RPMI7951 (cell line): ENCODE measurements around the gene PCDHGA1. TPM values are rescaled to one million over a fixed set of nuclear protein-coding genes. Genes with fewer than 3 reads are reported as not detected.

ENCODE experiments used
- DNase-seq: peaks from one replicate; pipeline ENCODE4 v3.0.0-alpha.2; 2012; ENCODE audit warnings: low read depth
- total RNA-seq: library from RNA; depleted of rRNA; stranded (reverse); fragments of >200 nt; shearing (Covaris generic); gene quantifications from 2 replicates; pipeline ENCODE4 v1.2.3, GENCODE V29; 2014; rRNA removed

The PCDHGA1 gene
- total RNA-seq, 1 experiment from 2014 or later = 3.7 TPM

GRCh38 chr5:141529873-141530272 is 199.6 kb downstream of the PCDHGA1 start:
- DNase-seq = no peak

GRCh38 chr5:141532726-141533125 is 202.4 kb downstream of the PCDHGA1 start:
- DNase-seq = no peak

GRCh38 chr5:141533897-141534296 is 203.6 kb downstream of the PCDHGA1 start:
- DNase-seq = no peak

- peak; percentile 48 for DNase-seq
These were observed 204.3 kb downstream of the PCDHGA1 start for GRCh38 chr5:141534492-141535213.

- DNase-seq = no peak
These were observed 212.7 kb downstream of the PCDHGA1 start for GRCh38 chr5:141543053-141543452.

- peak; percentile 40 for DNase-seq
These were observed 217.2 kb downstream of the PCDHGA1 start for GRCh38 chr5:141547488-141547887.

GRCh38 chr5:141547921-141548320 is 217.6 kb downstream of the PCDHGA1 start:
- no peak for DNase-seq

- peak; percentile 97 for DNase-seq
These were observed 227.4 kb downstream of the PCDHGA1 start for GRCh38 chr5:141557681-141558136.

- DNase-seq = no peak
These were observed 227.8 kb downstream of the PCDHGA1 start for GRCh38 chr5:141558150-141558549.

GRCh38 chr5:141559461-141559860 is 229.1 kb downstream of the PCDHGA1 start:
- DNase-seq = peak; percentile 31

GRCh38 chr5:141560151-141560550 is 229.8 kb downstream of the PCDHGA1 start:
- DNase-seq = no peak

- DNase-seq = peak; percentile 95
These were observed 230.6 kb downstream of the PCDHGA1 start for GRCh38 chr5:141560725-141561483.

Other genes starting within 250 kb of the PCDHGA1 start
- gene PCDHB2, start 235.9 kb upstream of the PCDHGA1 start, total RNA-seq = 0.88 and 0.96 TPM in 2 replicates
- 0.12 and 0.20 TPM in 2 replicates for gene PCDHB3, start 230.0 kb upstream of the PCDHGA1 start, total RNA-seq
- under 0.01 and 0.12 TPM in 2 replicates for gene PCDHB4, start 208.7 kb upstream of the PCDHGA1 start, total RNA-seq
- gene PCDHB5, start 195.3 kb upstream of the PCDHGA1 start, total RNA-seq = 0.59 and 0.60 TPM in 2 replicates
- gene PCDHB6, start 180.5 kb upstream of the PCDHGA1 start, total RNA-seq = 0.20 and 0.24 TPM in 2 replicates
- 0.39 and 0.48 TPM in 2 replicates for gene PCDHB7, start 157.9 kb upstream of the PCDHGA1 start, total RNA-seq
- 0.10 and 0.12 TPM in 2 replicates for gene PCDHB8, start 152.7 kb upstream of the PCDHGA1 start, total RNA-seq
- 2.0 and 2.1 TPM in 2 replicates for gene PCDHB16, start 148.1 kb upstream of the PCDHGA1 start, total RNA-seq
- 0.10 and 0.24 TPM in 2 replicates for gene PCDHB9, start 143.4 kb upstream of the PCDHGA1 start, total RNA-seq
- gene PCDHB10, start 138.2 kb upstream of the PCDHGA1 start, total RNA-seq = 0.60 and 0.78 TPM in 2 replicates
- 0.12 and 0.20 TPM in 2 replicates for gene PCDHB11, start 130.9 kb upstream of the PCDHGA1 start, total RNA-seq
- 0.36 and 0.88 TPM in 2 replicates for gene PCDHB12, start 121.8 kb upstream of the PCDHGA1 start, total RNA-seq
- gene PCDHB13, start 116.6 kb upstream of the PCDHGA1 start, total RNA-seq = 2.5 and 2.6 TPM in 2 replicates
- gene PCDHB14, start 107.2 kb upstream of the PCDHGA1 start, total RNA-seq = 0.72 and 0.88 TPM in 2 replicates
- gene PCDHB15, start 85.1 kb upstream of the PCDHGA1 start, total RNA-seq = 1.6 and 2.0 TPM in 2 replicates
- 0.48 TPM in 1 of 2 replicates, not detected in the other for gene SLC25A2, start 26.5 kb upstream of the PCDHGA1 start, total RNA-seq
- 36.0 and 50.9 TPM in 2 replicates for gene TAF7, start 9.7 kb upstream of the PCDHGA1 start, total RNA-seq
- 6.8 and 7.0 TPM in 2 replicates for gene PCDHGA2, start 8.2 kb downstream of the PCDHGA1 start, total RNA-seq
- gene PCDHGA3, start 13.3 kb downstream of the PCDHGA1 start, total RNA-seq = 0.12 and 0.39 TPM in 2 replicates
- 10.6 and 10.9 TPM in 2 replicates for gene PCDHGB1, start 19.6 kb downstream of the PCDHGA1 start, total RNA-seq
- 3.8 and 4.8 TPM in 2 replicates for gene PCDHGA4, start 24.5 kb downstream of the PCDHGA1 start, total RNA-seq
- 4.6 and 6.0 TPM in 2 replicates for gene PCDHGB2, start 29.5 kb downstream of the PCDHGA1 start, total RNA-seq
- gene PCDHGA5, start 33.6 kb downstream of the PCDHGA1 start, total RNA-seq = 1.5 and 1.8 TPM in 2 replicates
- 1.1 and 1.6 TPM in 2 replicates for gene PCDHGB3, start 39.7 kb downstream of the PCDHGA1 start, total RNA-seq
- gene PCDHGA6, start 43.4 kb downstream of the PCDHGA1 start, total RNA-seq = 1.3 and 1.8 TPM in 2 replicates
- 4.6 and 5.5 TPM in 2 replicates for gene PCDHGA7, start 52.2 kb downstream of the PCDHGA1 start, total RNA-seq
- gene PCDHGB4, start 57.2 kb downstream of the PCDHGA1 start, total RNA-seq = 12.0 and 12.7 TPM in 2 replicates
- gene PCDHGA8, start 62.1 kb downstream of the PCDHGA1 start, total RNA-seq = 1.6 and 1.9 TPM in 2 replicates
- 18.6 and 19.8 TPM in 2 replicates for gene PCDHGB5, start 67.4 kb downstream of the PCDHGA1 start, total RNA-seq
- gene PCDHGA9, start 72.3 kb downstream of the PCDHGA1 start, total RNA-seq = 0.88 and 1.1 TPM in 2 replicates
- 0.84 and 0.88 TPM in 2 replicates for gene PCDHGB6, start 77.5 kb downstream of the PCDHGA1 start, total RNA-seq
- 0.78 and 0.84 TPM in 2 replicates for gene PCDHGA10, start 82.5 kb downstream of the PCDHGA1 start, total RNA-seq
- 0.29 and 0.48 TPM in 2 replicates for gene PCDHGB7, start 87.2 kb downstream of the PCDHGA1 start, total RNA-seq
- gene PCDHGA11, start 90.5 kb downstream of the PCDHGA1 start, total RNA-seq = 7.0 and 8.1 TPM in 2 replicates
- 19.9 and 23.5 TPM in 2 replicates for gene PCDHGA12, start 100.0 kb downstream of the PCDHGA1 start, total RNA-seq
- gene PCDHGC3, start 145.5 kb downstream of the PCDHGA1 start, total RNA-seq = 75.6 and 81.8 TPM in 2 replicates
- gene PCDHGC4, start 154.5 kb downstream of the PCDHGA1 start, total RNA-seq = 0.78 and 1.1 TPM in 2 replicates
- gene PCDHGC5, start 158.6 kb downstream of the PCDHGA1 start, total RNA-seq = 1.1 and 1.2 TPM in 2 replicates